ENCODE measurements around the gene CKS1B. TPM values are rescaled to one million over a fixed set of nuclear protein-coding genes. Genes with fewer than 3 reads are reported as not detected.

CKS1B gene
- total and polyA plus RNA-seq, 9 of the 15 experiments (the other 6 are each of a cell fraction or from before 2014, with no cell fraction given) = 215 to 1,103 (median 460) TPM

DNA sequence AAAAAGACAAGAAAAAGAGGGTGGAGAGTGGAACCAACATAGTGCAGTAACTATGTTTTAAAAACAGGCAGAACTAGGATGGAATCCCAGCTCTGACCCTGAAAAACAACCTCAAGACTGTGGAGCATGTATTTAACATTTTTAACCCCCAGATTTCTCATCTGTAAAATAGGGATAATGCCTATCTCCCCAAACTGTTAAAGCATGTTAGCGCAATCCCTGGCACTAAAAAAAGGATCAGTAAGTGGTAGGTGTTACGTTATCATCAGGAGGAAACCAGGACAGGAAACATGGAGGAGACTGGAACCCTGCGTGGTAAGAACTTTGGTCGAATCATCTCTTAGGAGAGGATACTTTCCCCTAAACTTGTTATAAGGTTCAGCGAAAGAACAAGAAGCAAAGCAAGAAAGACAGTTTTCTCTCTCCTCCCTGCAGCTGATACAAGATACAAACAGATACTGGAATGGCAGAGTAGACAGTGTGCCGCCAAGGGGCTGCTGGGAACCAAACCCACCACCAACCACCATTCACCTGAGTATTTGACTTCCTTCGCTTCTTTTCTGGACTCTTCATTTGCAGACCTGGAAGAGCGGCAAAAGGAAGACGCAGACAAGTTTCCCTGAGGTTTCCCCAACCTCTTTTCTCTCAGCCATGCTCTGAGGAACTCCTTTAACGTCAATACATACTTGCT, 13.9 kb upstream of the CKS1B start (continued):
- TF ChIP-seq CBX3 (IDR thresholded peaks at IDR 0.05; ENCODE audit: borderline replicate concordance in 1 of 2, low read length in 2 of 2) = 0 out of 3 replicates have a peak, but pooled peaks of 1 of the 2 experiments have one; percentile 15
- TF ChIP-seq ZNF589 (CRISPR knock-in tag; IDR thresholded peaks at IDR 0.05; ENCODE audit: low read depth) = no peak
- TF ChIP-seq ZNF507 (tag; conservative IDR thresholded peaks at IDR 0.05) = no peak
- TF ChIP-seq TCFL5 (CRISPR knock-in tag; conservative IDR thresholded peaks at IDR 0.05) = no peak
- TF ChIP-seq, protein P1, sequence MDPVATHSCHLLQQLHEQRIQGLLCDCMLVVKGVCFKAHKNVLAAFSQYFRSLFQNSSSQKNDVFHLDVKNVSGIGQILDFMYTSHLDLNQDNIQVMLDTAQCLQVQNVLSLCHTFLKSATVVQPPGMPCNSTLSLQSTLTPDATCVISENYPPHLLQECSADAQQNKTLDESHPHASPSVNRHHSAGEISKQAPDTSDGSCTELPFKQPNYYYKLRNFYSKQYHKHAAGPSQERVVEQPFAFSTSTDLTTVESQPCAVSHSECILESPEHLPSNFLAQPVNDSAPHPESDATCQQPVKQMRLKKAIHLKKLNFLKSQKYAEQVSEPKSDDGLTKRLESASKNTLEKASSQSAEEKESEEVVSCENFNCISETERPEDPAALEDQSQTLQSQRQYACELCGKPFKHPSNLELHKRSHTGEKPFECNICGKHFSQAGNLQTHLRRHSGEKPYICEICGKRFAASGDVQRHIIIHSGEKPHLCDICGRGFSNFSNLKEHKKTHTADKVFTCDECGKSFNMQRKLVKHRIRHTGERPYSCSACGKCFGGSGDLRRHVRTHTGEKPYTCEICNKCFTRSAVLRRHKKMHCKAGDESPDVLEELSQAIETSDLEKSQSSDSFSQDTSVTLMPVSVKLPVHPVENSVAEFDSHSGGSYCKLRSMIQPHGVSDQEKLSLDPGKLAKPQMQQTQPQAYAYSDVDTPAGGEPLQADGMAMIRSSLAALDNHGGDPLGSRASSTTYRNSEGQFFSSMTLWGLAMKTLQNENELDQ (CRISPR knock-in tag; IDR thresholded peaks at IDR 0.05; ENCODE audit: borderline replicate concordance) = no peak
- TF ChIP-seq, protein P2, sequence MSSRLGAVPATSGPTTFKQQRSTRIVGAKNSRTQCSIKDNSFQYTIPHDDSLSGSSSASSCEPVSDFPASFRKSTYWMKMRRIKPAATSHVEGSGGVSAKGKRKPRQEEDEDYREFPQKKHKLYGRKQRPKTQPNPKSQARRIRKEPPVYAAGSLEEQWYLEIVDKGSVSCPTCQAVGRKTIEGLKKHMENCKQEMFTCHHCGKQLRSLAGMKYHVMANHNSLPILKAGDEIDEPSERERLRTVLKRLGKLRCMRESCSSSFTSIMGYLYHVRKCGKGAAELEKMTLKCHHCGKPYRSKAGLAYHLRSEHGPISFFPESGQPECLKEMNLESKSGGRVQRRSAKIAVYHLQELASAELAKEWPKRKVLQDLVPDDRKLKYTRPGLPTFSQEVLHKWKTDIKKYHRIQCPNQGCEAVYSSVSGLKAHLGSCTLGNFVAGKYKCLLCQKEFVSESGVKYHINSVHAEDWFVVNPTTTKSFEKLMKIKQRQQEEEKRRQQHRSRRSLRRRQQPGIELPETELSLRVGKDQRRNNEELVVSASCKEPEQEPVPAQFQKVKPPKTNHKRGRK (tag; IDR thresholded peaks at IDR 0.05) = peak; percentile 76
- TF ChIP-seq U2AF1 (optimal IDR thresholded peaks at IDR 0.05; ENCODE audit: low read depth, low read length) = no peak
- no peak for TF ChIP-seq TRIM28 (IDR thresholded peaks at IDR 0.05)
- no peak for TF ChIP-seq ZNF232 (CRISPR knock-in tag; IDR thresholded peaks at IDR 0.05)
- TF ChIP-seq, protein P3, sequence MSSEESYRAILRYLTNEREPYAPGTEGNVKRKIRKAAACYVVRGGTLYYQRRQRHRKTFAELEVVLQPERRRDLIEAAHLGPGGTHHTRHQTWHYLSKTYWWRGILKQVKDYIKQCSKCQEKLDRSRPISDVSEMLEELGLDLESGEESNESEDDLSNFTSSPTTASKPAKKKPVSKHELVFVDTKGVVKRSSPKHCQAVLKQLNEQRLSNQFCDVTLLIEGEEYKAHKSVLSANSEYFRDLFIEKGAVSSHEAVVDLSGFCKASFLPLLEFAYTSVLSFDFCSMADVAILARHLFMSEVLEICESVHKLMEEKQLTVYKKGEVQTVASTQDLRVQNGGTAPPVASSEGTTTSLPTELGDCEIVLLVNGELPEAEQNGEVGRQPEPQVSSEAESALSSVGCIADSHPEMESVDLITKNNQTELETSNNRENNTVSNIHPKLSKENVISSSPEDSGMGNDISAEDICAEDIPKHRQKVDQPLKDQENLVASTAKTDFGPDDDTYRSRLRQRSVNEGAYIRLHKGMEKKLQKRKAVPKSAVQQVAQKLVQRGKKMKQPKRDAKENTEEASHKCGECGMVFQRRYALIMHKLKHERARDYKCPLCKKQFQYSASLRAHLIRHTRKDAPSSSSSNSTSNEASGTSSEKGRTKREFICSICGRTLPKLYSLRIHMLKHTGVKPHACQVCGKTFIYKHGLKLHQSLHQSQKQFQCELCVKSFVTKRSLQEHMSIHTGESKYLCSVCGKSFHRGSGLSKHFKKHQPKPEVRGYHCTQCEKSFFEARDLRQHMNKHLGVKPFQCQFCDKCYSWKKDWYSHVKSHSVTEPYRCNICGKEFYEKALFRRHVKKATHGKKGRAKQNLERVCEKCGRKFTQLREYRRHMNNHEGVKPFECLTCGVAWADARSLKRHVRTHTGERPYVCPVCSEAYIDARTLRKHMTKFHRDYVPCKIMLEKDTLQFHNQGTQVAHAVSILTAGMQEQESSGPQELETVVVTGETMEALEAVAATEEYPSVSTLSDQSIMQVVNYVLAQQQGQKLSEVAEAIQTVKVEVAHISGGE (CRISPR knock-in tag; IDR thresholded peaks at IDR 0.05) = no peak
- TF ChIP-seq ZNF316 (IDR thresholded peaks at IDR 0.05) = no peak
- 0 out of 2 replicates have a peak, but pooled peaks have one; percentile 19 for TF ChIP-seq SMARCE1 (IDR thresholded peaks at IDR 0.05)
